ENCODE data around the gene PAFAH1B2. TPM values are rescaled to one million over a fixed set of nuclear protein-coding genes. Genes with fewer than 3 reads are reported as not detected.

Gene PAFAH1B2
- total and polyA plus RNA-seq, 2 experiments from 2014 or later = 87.5 to 148 TPM

DNA sequence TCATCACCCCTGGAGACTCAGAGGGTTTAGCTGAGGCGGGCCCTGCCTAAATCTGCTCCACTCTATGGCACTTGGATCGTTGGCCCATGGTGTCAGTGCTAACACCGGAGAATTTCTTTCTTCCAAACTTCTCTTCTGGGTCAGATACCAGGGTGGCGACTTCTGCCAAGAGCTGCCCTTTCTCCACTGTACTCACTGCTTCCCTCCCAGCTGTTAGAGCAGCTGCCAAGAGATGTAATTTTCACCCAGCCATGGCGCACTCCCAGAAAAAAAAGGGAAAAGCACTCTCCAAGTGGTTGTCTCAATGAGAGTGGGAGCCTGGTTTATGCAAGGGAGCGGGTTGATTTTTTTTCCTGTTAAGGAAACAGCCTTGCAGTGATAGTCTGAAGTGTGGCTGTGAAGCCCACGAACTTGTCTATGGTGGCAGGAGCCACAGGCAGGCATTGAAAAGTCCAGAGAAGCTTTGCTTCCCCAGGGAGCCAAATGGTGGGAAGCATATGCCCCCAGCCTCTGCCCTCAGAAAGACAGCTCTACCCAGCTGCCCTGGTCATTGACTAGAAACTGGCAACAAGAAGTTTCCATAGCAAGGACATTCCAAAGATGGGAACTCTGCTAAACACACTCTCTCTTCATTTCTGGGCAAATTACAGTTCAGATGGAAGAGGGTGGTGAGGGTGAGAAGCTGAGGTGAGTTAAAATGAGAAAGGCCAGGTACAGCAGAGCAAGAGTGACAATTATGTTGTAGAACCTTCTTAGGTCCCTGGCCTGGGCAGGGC, 77.1 kb downstream of the PAFAH1B2 start:
- H4K20me1 ChIP-seq (replicated peaks; ENCODE audit: insufficient read depth) = peaks cover 4% of the 10 kb centered on the region; the same call in 1 of the 2 replicates
- Mint-ChIP-seq H3K27ac (no peak overlapping the region; the same call in 1 of the 2 replicates), H3K36me3 (ENCODE audit: low read depth) (peaks cover 25% of the 10 kb centered on the region), H3K27me3 (ENCODE audit: insufficient read depth, low read depth, poor library complexity) (peaks cover 11% of the 10 kb centered on the region), H3K9me3 (no peaks in the 10 kb centered on the region), H3K4me3 (no peak overlapping the region), H3K4me1 (peaks cover 8% of the 10 kb centered on the region)
- 0 out of 2 replicates have a peak, but pooled peaks cover 6% of the 10 kb centered on the region for H3K36me3 ChIP-seq (ENCODE audit: insufficient read depth)
- no peaks in the 10 kb centered on the region for H3K27me3 ChIP-seq (ENCODE audit: insufficient read depth)
- DNase-seq (ENCODE audit: low spot score) (no peak), ATAC-seq (no peak)
- no peak overlapping the region for H2AFZ ChIP-seq
- H3K4me3 ChIP-seq = no peak overlapping the region
- no peak overlapping the region for H3K27ac ChIP-seq (ENCODE audit: low read depth)
- no peaks in the 10 kb centered on the region for H3K4me1 ChIP-seq (ENCODE audit: insufficient read depth)
- no peaks in the 10 kb centered on the region for H3F3A ChIP-seq (replicated peaks; ENCODE audit: low read depth)
- H3K9me2 ChIP-seq (ENCODE audit: insufficient read depth) = no peaks in the 10 kb centered on the region
- no peak overlapping the region for H3K4me2 ChIP-seq
- TF ChIP-seq, protein P1, sequence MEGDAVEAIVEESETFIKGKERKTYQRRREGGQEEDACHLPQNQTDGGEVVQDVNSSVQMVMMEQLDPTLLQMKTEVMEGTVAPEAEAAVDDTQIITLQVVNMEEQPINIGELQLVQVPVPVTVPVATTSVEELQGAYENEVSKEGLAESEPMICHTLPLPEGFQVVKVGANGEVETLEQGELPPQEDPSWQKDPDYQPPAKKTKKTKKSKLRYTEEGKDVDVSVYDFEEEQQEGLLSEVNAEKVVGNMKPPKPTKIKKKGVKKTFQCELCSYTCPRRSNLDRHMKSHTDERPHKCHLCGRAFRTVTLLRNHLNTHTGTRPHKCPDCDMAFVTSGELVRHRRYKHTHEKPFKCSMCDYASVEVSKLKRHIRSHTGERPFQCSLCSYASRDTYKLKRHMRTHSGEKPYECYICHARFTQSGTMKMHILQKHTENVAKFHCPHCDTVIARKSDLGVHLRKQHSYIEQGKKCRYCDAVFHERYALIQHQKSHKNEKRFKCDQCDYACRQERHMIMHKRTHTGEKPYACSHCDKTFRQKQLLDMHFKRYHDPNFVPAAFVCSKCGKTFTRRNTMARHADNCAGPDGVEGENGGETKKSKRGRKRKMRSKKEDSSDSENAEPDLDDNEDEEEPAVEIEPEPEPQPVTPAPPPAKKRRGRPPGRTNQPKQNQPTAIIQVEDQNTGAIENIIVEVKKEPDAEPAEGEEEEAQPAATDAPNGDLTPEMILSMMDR (conservative IDR thresholded peaks at IDR 0.05; ENCODE audit: low read depth in 2 of 2) = no peak
- TF ChIP-seq POLR2AphosphoS5 (IDR thresholded peaks at IDR 0.05; ENCODE audit: low read depth) = no peak
- no peak for TF ChIP-seq NANOG (IDR thresholded peaks at IDR 0.05; ENCODE audit: borderline replicate concordance)
- no peak for TF ChIP-seq EZH2 (IDR thresholded peaks at IDR 0.05; ENCODE audit: low read depth, unreplicated experiment)
- TF ChIP-seq, protein P2, sequence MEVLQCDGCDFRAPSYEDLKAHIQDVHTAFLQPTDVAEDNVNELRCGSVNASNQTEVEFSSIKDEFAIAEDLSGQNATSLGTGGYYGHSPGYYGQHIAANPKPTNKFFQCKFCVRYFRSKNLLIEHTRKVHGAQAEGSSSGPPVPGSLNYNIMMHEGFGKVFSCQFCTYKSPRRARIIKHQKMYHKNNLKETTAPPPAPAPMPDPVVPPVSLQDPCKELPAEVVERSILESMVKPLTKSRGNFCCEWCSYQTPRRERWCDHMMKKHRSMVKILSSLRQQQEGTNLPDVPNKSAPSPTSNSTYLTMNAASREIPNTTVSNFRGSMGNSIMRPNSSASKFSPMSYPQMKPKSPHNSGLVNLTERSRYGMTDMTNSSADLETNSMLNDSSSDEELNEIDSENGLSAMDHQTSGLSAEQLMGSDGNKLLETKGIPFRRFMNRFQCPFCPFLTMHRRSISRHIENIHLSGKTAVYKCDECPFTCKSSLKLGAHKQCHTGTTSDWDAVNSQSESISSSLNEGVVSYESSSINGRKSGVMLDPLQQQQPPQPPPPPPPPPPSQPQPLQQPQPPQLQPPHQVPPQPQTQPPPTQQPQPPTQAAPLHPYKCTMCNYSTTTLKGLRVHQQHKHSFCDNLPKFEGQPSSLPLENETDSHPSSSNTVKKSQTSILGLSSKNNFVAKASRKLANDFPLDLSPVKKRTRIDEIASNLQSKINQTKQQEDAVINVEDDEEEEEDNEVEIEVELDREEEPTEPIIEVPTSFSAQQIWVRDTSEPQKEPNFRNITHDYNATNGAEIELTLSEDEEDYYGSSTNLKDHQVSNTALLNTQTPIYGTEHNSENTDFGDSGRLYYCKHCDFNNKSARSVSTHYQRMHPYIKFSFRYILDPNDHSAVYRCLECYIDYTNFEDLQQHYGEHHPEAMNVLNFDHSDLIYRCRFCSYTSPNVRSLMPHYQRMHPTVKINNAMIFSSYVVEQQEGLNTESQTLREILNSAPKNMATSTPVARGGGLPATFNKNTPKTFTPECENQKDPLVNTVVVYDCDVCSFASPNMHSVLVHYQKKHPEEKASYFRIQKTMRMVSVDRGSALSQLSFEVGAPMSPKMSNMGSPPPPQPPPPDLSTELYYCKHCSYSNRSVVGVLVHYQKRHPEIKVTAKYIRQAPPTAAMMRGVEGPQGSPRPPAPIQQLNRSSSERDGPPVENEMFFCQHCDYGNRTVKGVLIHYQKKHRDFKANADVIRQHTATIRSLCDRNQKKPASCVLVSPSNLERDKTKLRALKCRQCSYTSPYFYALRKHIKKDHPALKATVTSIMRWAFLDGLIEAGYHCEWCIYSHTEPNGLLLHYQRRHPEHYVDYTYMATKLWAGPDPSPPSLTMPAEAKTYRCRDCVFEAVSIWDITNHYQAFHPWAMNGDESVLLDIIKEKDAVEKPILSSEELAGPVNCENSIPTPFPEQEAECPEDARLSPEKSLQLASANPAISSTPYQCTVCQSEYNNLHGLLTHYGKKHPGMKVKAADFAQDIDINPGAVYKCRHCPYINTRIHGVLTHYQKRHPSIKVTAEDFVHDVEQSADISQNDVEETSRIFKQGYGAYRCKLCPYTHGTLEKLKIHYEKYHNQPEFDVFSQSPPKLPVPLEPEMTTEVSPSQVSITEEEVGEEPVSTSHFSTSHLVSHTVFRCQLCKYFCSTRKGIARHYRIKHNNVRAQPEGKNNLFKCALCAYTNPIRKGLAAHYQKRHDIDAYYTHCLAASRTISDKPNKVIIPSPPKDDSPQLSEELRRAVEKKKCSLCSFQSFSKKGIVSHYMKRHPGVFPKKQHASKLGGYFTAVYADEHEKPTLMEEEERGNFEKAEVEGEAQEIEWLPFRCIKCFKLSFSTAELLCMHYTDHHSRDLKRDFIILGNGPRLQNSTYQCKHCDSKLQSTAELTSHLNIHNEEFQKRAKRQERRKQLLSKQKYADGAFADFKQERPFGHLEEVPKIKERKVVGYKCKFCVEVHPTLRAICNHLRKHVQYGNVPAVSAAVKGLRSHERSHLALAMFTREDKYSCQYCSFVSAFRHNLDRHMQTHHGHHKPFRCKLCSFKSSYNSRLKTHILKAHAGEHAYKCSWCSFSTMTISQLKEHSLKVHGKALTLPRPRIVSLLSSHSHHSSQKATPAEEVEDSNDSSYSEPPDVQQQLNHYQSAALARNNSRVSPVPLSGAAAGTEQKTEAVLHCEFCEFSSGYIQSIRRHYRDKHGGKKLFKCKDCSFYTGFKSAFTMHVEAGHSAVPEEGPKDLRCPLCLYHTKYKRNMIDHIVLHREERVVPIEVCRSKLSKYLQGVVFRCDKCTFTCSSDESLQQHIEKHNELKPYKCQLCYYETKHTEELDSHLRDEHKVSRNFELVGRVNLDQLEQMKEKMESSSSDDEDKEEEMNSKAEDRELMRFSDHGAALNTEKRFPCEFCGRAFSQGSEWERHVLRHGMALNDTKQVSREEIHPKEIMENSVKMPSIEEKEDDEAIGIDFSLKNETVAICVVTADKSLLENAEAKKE (CRISPR knock-in tag; IDR thresholded peaks at IDR 0.05) = no peak
- TF ChIP-seq ZNF114 (CRISPR knock-in tag; IDR thresholded peaks at IDR 0.05) = no peak
- TF ChIP-seq STAT1 (IDR thresholded peaks at IDR 0.05; ENCODE audit: unreplicated experiment) = no peak
- no peak for TF ChIP-seq ZNF331 (CRISPR knock-in tag; IDR thresholded peaks at IDR 0.05; ENCODE audit: low read depth)
- no peak for TF ChIP-seq CREB1 (CRISPR knock-in tag; IDR thresholded peaks at IDR 0.05; ENCODE audit: low read depth)
- H3K79me2 ChIP-seq (replicated peaks; ENCODE audit: insufficient read depth) = no peaks in the 10 kb centered on the region

Measured in GM23338 (cell line).